ENCODE results near the gene TBC1D14.
"Not testable (repeated sequence)": the region's sequence is repeated elsewhere in the genome, so short reads cannot be mapped to it uniquely, and the experiment has no call there.

The TBC1D14 gene

GRCh38 chr4:6909970-6910339 lies 329 bp downstream of the TBC1D14 start:
- no peaks in the 10 kb centered on the region for H3K9me3 ChIP-seq (ENCODE audit: control insufficient read depth, low read length)
- H3K4me3 ChIP-seq (ENCODE audit: insufficient read depth, low read depth, low read length, poor library complexity, severe bottlenecking) = peak overlapping the region; percentile 73
- H3K27me3 ChIP-seq (replicated peaks; ENCODE audit: control insufficient read depth, insufficient read depth, low read length, poor library complexity, severe bottlenecking) = no peaks in the 10 kb centered on the region
- H3K27ac ChIP-seq (ENCODE audit: insufficient read depth, low read length, poor library complexity, severe bottlenecking) = peak overlapping the region; percentile 99
- peak in 1 of 3 donors; percentile 22 for DNase-seq
- no peaks in the 10 kb centered on the region for H3K36me3 ChIP-seq (ENCODE audit: control insufficient read depth, insufficient read depth, low read length)
- peaks cover 32% of the 10 kb centered on the region for H3K4me1 ChIP-seq (ENCODE audit: control insufficient read depth, insufficient read depth, low read length, poor library complexity, severe bottlenecking)

GRCh38 chr4:6910340-6910959 lies 824 bp downstream of the TBC1D14 start:
- Histone ChIP-seq H3K27ac (ENCODE audit: insufficient read depth, low read length, poor library complexity, severe bottlenecking) (peak overlapping the region; percentile 49), H3K4me1 (ENCODE audit: control insufficient read depth, insufficient read depth, low read length, poor library complexity, severe bottlenecking) (peaks cover 37% of the 10 kb centered on the region), H3K4me3 (ENCODE audit: insufficient read depth, low read depth, low read length, poor library complexity, severe bottlenecking) (peak overlapping the region; percentile 73), H3K36me3 (ENCODE audit: control insufficient read depth, insufficient read depth, low read length) (no peaks in the 10 kb centered on the region), H3K9me3 (ENCODE audit: control insufficient read depth, low read length) (no peaks in the 10 kb centered on the region), H3K27me3 (replicated peaks; ENCODE audit: control insufficient read depth, insufficient read depth, low read length, poor library complexity, severe bottlenecking) (no peaks in the 10 kb centered on the region)
- DNase-seq = no peak

GRCh38 chr4:6910960-6911874 lies 1.6 kb downstream of the TBC1D14 start:
- H3K9me3 ChIP-seq (ENCODE audit: control insufficient read depth, low read length) = no peaks in the 10 kb centered on the region
- H3K27me3 ChIP-seq (replicated peaks; ENCODE audit: control insufficient read depth, insufficient read depth, low read length, poor library complexity, severe bottlenecking) = no peaks in the 10 kb centered on the region
- no peak for DNase-seq
- H3K4me1 ChIP-seq (ENCODE audit: control insufficient read depth, insufficient read depth, low read length, poor library complexity, severe bottlenecking) = peaks cover 43% of the 10 kb centered on the region
- peak overlapping the region; percentile 73 for H3K4me3 ChIP-seq (ENCODE audit: insufficient read depth, low read depth, low read length, poor library complexity, severe bottlenecking)
- no peak overlapping the region for H3K27ac ChIP-seq (ENCODE audit: insufficient read depth, low read length, poor library complexity, severe bottlenecking)
- H3K36me3 ChIP-seq (ENCODE audit: control insufficient read depth, insufficient read depth, low read length) = no peaks in the 10 kb centered on the region

- not testable (repeated sequence) for H3K4me3 ChIP-seq (ENCODE audit: insufficient read depth, low read depth, low read length, poor library complexity, severe bottlenecking); H3K9me3 ChIP-seq (ENCODE audit: control insufficient read depth, low read length); H3K36me3 ChIP-seq (ENCODE audit: control insufficient read depth, insufficient read depth, low read length); H3K27ac ChIP-seq (ENCODE audit: insufficient read depth, low read length, poor library complexity, severe bottlenecking); DNase-seq; H3K27me3 ChIP-seq (replicated peaks; ENCODE audit: control insufficient read depth, insufficient read depth, low read length, poor library complexity, severe bottlenecking)
- peaks cover 50% of the 10 kb centered on the region for H3K4me1 ChIP-seq (ENCODE audit: control insufficient read depth, insufficient read depth, low read length, poor library complexity, severe bottlenecking)
Measured at GRCh38 chr4:6911917-6912316, 2.3 kb downstream of the TBC1D14 start.

GRCh38 chr4:6912441-6912840 lies 2.8 kb downstream of the TBC1D14 start:
- H3K27me3 ChIP-seq (replicated peaks; ENCODE audit: control insufficient read depth, insufficient read depth, low read length, poor library complexity, severe bottlenecking) = no peaks in the 10 kb centered on the region
- no peak overlapping the region for H3K4me3 ChIP-seq (ENCODE audit: insufficient read depth, low read depth, low read length, poor library complexity, severe bottlenecking)
- H3K9me3 ChIP-seq (ENCODE audit: control insufficient read depth, low read length) = no peaks in the 10 kb centered on the region
- peaks cover 56% of the 10 kb centered on the region for H3K4me1 ChIP-seq (ENCODE audit: control insufficient read depth, insufficient read depth, low read length, poor library complexity, severe bottlenecking)
- DNase-seq = no peak
- H3K36me3 ChIP-seq (ENCODE audit: control insufficient read depth, insufficient read depth, low read length) = no peaks in the 10 kb centered on the region
- H3K27ac ChIP-seq (ENCODE audit: insufficient read depth, low read length, poor library complexity, severe bottlenecking) = no peak overlapping the region

GRCh38 chr4:6913350-6913905 lies 3.8 kb downstream of the TBC1D14 start:
- H3K4me3 ChIP-seq (ENCODE audit: insufficient read depth, low read depth, low read length, poor library complexity, severe bottlenecking) = no peak overlapping the region
- no peaks in the 10 kb centered on the region for H3K36me3 ChIP-seq (ENCODE audit: control insufficient read depth, insufficient read depth, low read length)
- H3K4me1 ChIP-seq (ENCODE audit: control insufficient read depth, insufficient read depth, low read length, poor library complexity, severe bottlenecking) = peaks cover 63% of the 10 kb centered on the region
- no peak for DNase-seq
- H3K9me3 ChIP-seq (ENCODE audit: control insufficient read depth, low read length) = no peaks in the 10 kb centered on the region
- no peaks in the 10 kb centered on the region for H3K27me3 ChIP-seq (replicated peaks; ENCODE audit: control insufficient read depth, insufficient read depth, low read length, poor library complexity, severe bottlenecking)
- no peak overlapping the region for H3K27ac ChIP-seq (ENCODE audit: insufficient read depth, low read length, poor library complexity, severe bottlenecking)

GRCh38 chr4:6914448-6914847 lies 4.8 kb downstream of the TBC1D14 start:
- peaks cover 66% of the 10 kb centered on the region for H3K4me1 ChIP-seq (ENCODE audit: control insufficient read depth, insufficient read depth, low read length, poor library complexity, severe bottlenecking)
- H3K27me3 ChIP-seq (replicated peaks; ENCODE audit: control insufficient read depth, insufficient read depth, low read length, poor library complexity, severe bottlenecking) = no peaks in the 10 kb centered on the region
- H3K27ac ChIP-seq (ENCODE audit: insufficient read depth, low read length, poor library complexity, severe bottlenecking) = no peak overlapping the region
- no peak overlapping the region for H3K4me3 ChIP-seq (ENCODE audit: insufficient read depth, low read depth, low read length, poor library complexity, severe bottlenecking)
- H3K36me3 ChIP-seq (ENCODE audit: control insufficient read depth, insufficient read depth, low read length) = no peaks in the 10 kb centered on the region
- no peaks in the 10 kb centered on the region for H3K9me3 ChIP-seq (ENCODE audit: control insufficient read depth, low read length)
- DNase-seq = no peak

GRCh38 chr4:6915041-6916005 lies 5.7 kb downstream of the TBC1D14 start:
- Histone ChIP-seq H3K4me3 (ENCODE audit: insufficient read depth, low read depth, low read length, poor library complexity, severe bottlenecking) (no peak overlapping the region), H3K27ac (ENCODE audit: insufficient read depth, low read length, poor library complexity, severe bottlenecking) (peak overlapping the region; percentile 64), H3K36me3 (ENCODE audit: control insufficient read depth, insufficient read depth, low read length) (no peaks in the 10 kb centered on the region), H3K27me3 (replicated peaks; ENCODE audit: control insufficient read depth, insufficient read depth, low read length, poor library complexity, severe bottlenecking) (no peaks in the 10 kb centered on the region), H3K9me3 (ENCODE audit: control insufficient read depth, low read length) (no peaks in the 10 kb centered on the region), H3K4me1 (ENCODE audit: control insufficient read depth, insufficient read depth, low read length, poor library complexity, severe bottlenecking) (peaks cover 65% of the 10 kb centered on the region)
- DNase-seq = no peak

GRCh38 chr4:6916069-6916586 lies 6.5 kb downstream of the TBC1D14 start:
- Histone ChIP-seq H3K27ac (ENCODE audit: insufficient read depth, low read length, poor library complexity, severe bottlenecking) (peak overlapping the region; percentile 64), H3K36me3 (ENCODE audit: control insufficient read depth, insufficient read depth, low read length) (no peaks in the 10 kb centered on the region), H3K4me3 (ENCODE audit: insufficient read depth, low read depth, low read length, poor library complexity, severe bottlenecking) (peak overlapping the region; percentile 5), H3K9me3 (ENCODE audit: control insufficient read depth, low read length) (no peaks in the 10 kb centered on the region), H3K4me1 (ENCODE audit: control insufficient read depth, insufficient read depth, low read length, poor library complexity, severe bottlenecking) (peaks cover 56% of the 10 kb centered on the region), H3K27me3 (replicated peaks; ENCODE audit: control insufficient read depth, insufficient read depth, low read length, poor library complexity, severe bottlenecking) (no peaks in the 10 kb centered on the region)
- DNase-seq = no peak

All from effector memory CD4-positive, alpha-beta T cell (primary cell).